GM21786 (cell line): ENCODE data around the gene DLGAP4.

Experiments
- ATAC-seq: cut with Tn5 transposase; IDR thresholded peaks from one replicate; pipeline ENCODE4 v1.9.1; 2021; ENCODE audit not compliant: unreplicated experiment

DLGAP4 gene, protein sequence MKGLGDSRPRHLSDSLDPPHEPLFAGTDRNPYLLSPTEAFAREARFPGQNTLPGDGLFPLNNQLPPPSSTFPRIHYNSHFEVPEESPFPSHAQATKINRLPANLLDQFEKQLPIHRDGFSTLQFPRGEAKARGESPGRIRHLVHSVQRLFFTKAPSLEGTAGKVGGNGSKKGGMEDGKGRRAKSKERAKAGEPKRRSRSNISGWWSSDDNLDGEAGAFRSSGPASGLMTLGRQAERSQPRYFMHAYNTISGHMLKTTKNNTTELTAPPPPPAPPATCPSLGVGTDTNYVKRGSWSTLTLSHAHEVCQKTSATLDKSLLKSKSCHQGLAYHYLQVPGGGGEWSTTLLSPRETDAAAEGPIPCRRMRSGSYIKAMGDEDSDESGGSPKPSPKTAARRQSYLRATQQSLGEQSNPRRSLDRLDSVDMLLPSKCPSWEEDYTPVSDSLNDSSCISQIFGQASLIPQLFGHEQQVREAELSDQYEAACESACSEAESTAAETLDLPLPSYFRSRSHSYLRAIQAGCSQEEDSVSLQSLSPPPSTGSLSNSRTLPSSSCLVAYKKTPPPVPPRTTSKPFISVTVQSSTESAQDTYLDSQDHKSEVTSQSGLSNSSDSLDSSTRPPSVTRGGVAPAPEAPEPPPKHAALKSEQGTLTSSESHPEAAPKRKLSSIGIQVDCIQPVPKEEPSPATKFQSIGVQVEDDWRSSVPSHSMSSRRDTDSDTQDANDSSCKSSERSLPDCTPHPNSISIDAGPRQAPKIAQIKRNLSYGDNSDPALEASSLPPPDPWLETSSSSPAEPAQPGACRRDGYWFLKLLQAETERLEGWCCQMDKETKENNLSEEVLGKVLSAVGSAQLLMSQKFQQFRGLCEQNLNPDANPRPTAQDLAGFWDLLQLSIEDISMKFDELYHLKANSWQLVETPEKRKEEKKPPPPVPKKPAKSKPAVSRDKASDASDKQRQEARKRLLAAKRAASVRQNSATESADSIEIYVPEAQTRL

GRCh38 chr20:36305602-36306551, at the start of gene DLGAP4:
Gene DLGAP4, plus strand, starts transcription at chr20:36306339. Its CDS starts 125,379 bp downstream, at chr20:36431718.
- ATAC-seq = no peak

DNA sequence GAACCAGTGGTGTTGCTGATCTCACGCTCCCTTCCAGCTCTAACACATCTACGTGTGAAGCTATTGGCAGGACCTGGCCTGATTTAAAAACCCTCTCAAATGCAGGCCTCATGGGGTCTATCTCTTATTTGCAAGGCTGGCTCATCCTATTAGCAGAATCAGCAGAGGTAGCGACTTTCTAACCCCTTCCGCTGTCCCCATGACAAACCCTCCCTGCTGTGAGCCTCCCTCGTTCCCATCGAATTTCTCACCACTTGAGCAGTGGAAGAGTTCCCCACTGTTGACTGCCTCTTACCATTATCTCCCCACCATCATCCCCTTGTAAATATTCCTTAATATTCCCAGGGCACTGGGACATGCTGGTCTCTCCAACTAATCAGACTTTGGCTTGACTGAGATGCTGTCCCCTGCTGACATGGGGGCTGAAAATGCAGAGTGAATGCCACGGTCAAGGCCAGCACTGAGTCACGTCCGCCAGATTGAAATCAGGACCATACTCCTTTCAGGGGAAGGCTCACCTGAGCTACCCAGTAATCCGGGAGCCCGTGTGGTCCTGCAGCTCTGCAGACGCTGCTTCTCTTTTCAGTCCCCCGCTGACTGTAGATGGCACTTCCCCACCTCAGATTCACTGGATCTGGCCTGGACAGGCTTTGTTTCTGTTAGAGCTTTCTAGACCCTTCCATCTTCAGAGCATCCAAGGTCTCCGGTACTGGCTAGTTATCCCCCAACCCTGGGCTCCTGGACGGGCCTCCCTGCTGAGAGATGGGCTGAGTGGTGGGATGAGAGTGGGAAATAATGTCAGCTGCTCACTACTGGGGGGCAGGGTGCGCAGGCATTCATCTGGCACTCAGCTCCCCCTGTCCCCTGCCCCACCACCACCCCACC, 46.7 kb upstream of the DLGAP4 start:
- no peak for ATAC-seq

DNA sequence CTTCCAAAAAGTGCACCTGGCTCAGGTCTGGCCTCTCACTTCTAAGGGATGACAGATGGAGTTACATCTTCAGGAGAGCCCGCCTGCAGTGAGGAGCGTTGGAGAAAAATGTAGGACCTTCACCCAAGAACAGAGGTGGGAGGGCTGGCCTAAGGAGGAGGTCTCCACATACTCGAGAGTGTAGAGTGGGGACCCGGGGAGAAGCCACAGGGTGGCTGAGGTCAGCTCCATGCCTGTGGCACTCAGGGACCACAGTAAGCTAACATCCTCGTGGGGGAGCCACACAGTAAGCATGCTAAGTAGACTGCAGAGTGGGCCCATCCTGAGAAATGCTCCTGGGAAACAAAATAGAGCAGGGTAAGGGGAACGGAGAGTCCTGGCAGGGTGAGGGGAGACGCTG, 45.8 kb upstream of the DLGAP4 start:
- ATAC-seq = no peak

GRCh38 chr20:36261389-36262105, 44.6 kb upstream of the DLGAP4 start:
- no peak for ATAC-seq

- no peak for ATAC-seq
These were observed 43.7 kb upstream of the DLGAP4 start for GRCh38 chr20:36262440-36262839.

- ATAC-seq = no peak
These were observed 41.5 kb upstream of the DLGAP4 start for GRCh38 chr20:36264426-36265246.

- ATAC-seq = no peak
These were observed 40.0 kb upstream of the DLGAP4 start for GRCh38 chr20:36266189-36266588.

GRCh38 chr20:36267605-36268381, 38.3 kb upstream of the DLGAP4 start:
- ATAC-seq = no peak

GRCh38 chr20:36268440-36269342, 37.4 kb upstream of the DLGAP4 start:
- ATAC-seq = no peak

GRCh38 chr20:36269507-36269906, 36.6 kb upstream of the DLGAP4 start:
- ATAC-seq = no peak

- ATAC-seq = no peak
These were observed 35.1 kb upstream of the DLGAP4 start for GRCh38 chr20:36270744-36271638.

- no peak for ATAC-seq
These were observed 34.2 kb upstream of the DLGAP4 start for GRCh38 chr20:36271639-36272546.

DNA sequence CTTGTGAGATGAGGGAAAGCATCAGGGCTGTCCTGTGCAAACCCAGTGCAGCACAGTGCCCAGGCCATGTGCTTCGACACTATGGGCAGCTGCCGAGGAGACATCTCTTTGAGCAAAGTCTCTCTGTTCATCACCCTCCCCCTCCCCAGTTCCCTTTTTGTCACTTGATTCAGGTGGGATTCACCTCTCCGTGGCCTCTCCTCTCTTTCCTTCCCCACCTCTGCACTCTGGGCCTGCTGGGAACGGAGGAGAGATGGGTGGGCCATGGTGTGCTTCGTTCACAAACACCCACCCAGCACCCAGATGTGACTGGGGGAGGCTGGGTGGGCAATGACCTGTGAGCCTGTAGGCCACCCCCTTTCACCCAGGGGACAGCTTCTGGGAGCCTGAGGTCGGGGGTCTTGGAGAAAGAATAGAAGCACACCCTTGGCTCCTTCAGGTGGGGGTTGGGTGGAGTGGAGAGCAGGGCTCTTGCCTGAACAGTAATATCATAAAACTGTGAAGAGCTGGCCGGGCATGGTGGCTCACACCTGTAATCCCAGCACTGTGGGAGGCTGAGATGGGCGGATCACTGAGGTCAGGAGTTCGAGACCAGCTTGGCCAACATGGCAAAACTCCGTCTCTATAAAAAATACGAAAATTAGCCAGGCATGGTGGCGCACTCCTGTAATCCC, 33.5 kb upstream of the DLGAP4 start:
- ATAC-seq = no peak
